ENCODE results near the gene HIP1. TPM values are rescaled to one million over a fixed set of nuclear protein-coding genes. Genes with fewer than 3 reads are reported as not detected.

The HIP1 gene
- total and polyA plus RNA-seq, 2 of the 13 experiments (the other 11 are each of a cell fraction or from before 2014, with no cell fraction given) = 4.5 to 6.2 TPM

GRCh38 chr7:75738975-75739795, 444 bp upstream of the HIP1 start (continued):
- TF ChIP-seq, protein P1, sequence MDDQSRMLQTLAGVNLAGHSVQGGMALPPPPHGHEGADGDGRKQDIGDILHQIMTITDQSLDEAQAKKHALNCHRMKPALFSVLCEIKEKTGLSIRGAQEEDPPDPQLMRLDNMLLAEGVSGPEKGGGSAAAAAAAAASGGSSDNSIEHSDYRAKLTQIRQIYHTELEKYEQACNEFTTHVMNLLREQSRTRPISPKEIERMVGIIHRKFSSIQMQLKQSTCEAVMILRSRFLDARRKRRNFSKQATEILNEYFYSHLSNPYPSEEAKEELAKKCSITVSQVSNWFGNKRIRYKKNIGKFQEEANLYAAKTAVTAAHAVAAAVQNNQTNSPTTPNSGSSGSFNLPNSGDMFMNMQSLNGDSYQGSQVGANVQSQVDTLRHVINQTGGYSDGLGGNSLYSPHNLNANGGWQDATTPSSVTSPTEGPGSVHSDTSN (CRISPR knock-in tag; IDR thresholded peaks at IDR 0.05; ENCODE audit: borderline replicate concordance) = peak; percentile 52; the same call in 1 of the 2 replicates
- no peak for TF ChIP-seq ZBTB34 (CRISPR knock-in tag; IDR thresholded peaks at IDR 0.05)
- TF ChIP-seq GTF2F1 (IDR thresholded peaks at IDR 0.05; ENCODE audit: low read length) = no peak
- TF ChIP-seq ZNF547 (CRISPR knock-in tag; IDR thresholded peaks at IDR 0.05) = peak; percentile 54; the same call in 1 of the 2 replicates
- no peak for TF ChIP-seq PHF5A (CRISPR knock-in tag; IDR thresholded peaks at IDR 0.05; ENCODE audit: low read depth, unreplicated experiment)
- 0 out of 2 replicates have a peak, but pooled peaks have one; percentile 12 for TF ChIP-seq HDAC2 (CRISPR knock-in tag; IDR thresholded peaks at IDR 0.05)
- no peak for TF ChIP-seq SALL2 (CRISPR knock-in tag; IDR thresholded peaks at IDR 0.05)
- peak; percentile 63 for TF ChIP-seq PAXIP1 (CRISPR knock-in tag; conservative IDR thresholded peaks at IDR 0.05)
- no peak for TF ChIP-seq NCOA1 (CRISPR knock-in tag; IDR thresholded peaks at IDR 0.05)
- TF ChIP-seq ZNF101 (CRISPR knock-in tag; IDR thresholded peaks at IDR 0.05; ENCODE audit: borderline replicate concordance, low read depth) = 0 out of 2 replicates have a peak, but pooled peaks have one; percentile 35
- TF ChIP-seq ZFP91 (CRISPR knock-in tag; IDR thresholded peaks at IDR 0.05; ENCODE audit: borderline replicate concordance) = 0 out of 2 replicates have a peak, but pooled peaks have one; percentile 7
- TF ChIP-seq HNRNPLL (IDR thresholded peaks at IDR 0.05; ENCODE audit: low read depth, low read length, poor library complexity, severe bottlenecking) = peak; percentile 80

Data from HepG2 (cell line).